ENCODE results near the gene SLC51A.

DNA sequence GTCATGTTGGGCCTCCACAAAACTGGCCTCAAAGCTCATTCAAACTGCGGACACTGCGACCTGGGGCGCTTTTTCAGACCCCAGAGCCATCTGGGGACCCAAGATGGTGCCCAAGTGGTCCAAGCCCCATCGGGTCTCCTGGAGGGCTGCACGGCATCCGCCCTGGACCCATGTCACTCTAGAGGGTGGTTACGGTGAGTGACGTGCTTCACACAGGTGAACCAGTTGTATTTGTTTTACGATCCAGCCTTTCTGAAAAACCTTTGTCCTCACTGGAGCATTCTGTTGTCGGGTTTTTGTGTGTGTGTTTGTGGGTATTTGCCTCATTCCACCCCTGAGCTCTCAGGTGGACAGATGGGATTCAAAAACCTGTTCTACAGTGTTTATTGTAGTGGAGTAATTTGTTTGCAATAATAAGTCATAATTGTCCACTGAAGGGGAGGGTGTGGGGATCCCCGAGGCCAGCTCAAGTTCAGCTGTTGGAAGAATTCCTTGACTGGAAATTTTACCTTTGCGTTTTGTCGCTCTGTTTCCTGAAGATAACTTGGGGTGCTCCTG is 1.9 kb downstream of the SLC51A start:
- no peak for TF ChIP-seq CTCF (IDR thresholded peaks at IDR 0.05)
- TF ChIP-seq POLR2A (IDR thresholded peaks at IDR 0.05) = no peak

All from uterus (tissue), 2 donors.